ENCODE results near the gene GNG7.

The GNG7 gene

DNA sequence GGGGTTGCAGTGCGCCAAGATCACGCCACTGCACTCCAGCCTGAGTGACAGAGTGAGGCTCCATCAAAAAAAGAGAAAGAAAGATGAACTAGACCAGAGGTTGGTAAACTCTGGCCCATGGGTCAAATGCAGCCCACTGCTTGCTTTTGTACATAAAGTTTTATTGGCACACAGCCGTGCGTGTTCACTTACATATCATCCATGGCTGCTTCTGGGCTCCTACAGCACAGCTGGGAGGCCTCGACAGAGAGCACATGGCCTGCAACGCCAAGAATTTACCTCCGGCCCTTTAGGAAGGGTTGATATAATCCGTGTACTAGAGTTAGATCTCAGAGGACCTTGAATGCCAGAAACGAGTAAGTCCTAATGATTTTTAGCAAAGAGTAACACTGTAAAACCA is 46.0 kb downstream of the GNG7 start:
- H2BK12ac ChIP-seq (ENCODE audit: low read length), result no peak overlapping the region
- H3K27ac ChIP-seq (ENCODE audit: low read depth, low read length), result no peak overlapping the region
- DNase-seq, result no peak
- H3K36me3 ChIP-seq (ENCODE audit: control insufficient read depth in 1 of 2, insufficient read depth in 2 of 2, low read length in 2 of 2), result no peaks in the 10 kb centered on the region
- no peaks in the 10 kb centered on the region for H3K79me1 ChIP-seq (ENCODE audit: low read length)
- H4K8ac ChIP-seq (ENCODE audit: low read depth, low read length), result no peak overlapping the region
- H3K4me2 ChIP-seq (ENCODE audit: low read length), result no peak overlapping the region
- H4K12ac ChIP-seq (ENCODE audit: low read depth, low read length), result no peak overlapping the region
- H4K91ac ChIP-seq (ENCODE audit: low read depth, low read length), result no peak overlapping the region
- no peak overlapping the region for H2AK5ac ChIP-seq (ENCODE audit: low read length)
- no peak overlapping the region for H2AFZ ChIP-seq (ENCODE audit: insufficient read depth, low read length, poor library complexity)
- H3K27me3 ChIP-seq (ENCODE audit: insufficient read depth, low read length), result no peaks in the 10 kb centered on the region
- H3K79me2 ChIP-seq (ENCODE audit: control insufficient read depth, insufficient read depth, low read length, poor library complexity), result no peaks in the 10 kb centered on the region
- H2BK120ac ChIP-seq (ENCODE audit: insufficient read depth, low read length, poor library complexity), result no peak overlapping the region
- WGBS (ENCODE audit: extremely low coverage, insufficient coverage, insufficient read length), result no CpG with 5 or more reads among the region's 9 CpGs
- H3K4me3 ChIP-seq (ENCODE audit: low read depth, low read length), result no peak overlapping the region
- no peak overlapping the region for H2BK5ac ChIP-seq (ENCODE audit: low read depth, low read length, poor library complexity)
- H3K4ac ChIP-seq (ENCODE audit: low read depth, low read length), result no peak overlapping the region
- no peaks in the 10 kb centered on the region for H3K4me1 ChIP-seq (ENCODE audit: control insufficient read depth in 1 of 2, insufficient read depth in 2 of 2, low read length in 2 of 2)
- no peak overlapping the region for H3K18ac ChIP-seq (ENCODE audit: low read length)
- no peak overlapping the region for H3K23ac ChIP-seq (ENCODE audit: low read length)
- H3K14ac ChIP-seq (ENCODE audit: low read length), result no peak overlapping the region
- no peak overlapping the region for H3K9ac ChIP-seq (ENCODE audit: low read length)
- peaks cover 2% of the 10 kb centered on the region for H3K9me3 ChIP-seq (ENCODE audit: insufficient read depth, low read depth, low read length)

DNA sequence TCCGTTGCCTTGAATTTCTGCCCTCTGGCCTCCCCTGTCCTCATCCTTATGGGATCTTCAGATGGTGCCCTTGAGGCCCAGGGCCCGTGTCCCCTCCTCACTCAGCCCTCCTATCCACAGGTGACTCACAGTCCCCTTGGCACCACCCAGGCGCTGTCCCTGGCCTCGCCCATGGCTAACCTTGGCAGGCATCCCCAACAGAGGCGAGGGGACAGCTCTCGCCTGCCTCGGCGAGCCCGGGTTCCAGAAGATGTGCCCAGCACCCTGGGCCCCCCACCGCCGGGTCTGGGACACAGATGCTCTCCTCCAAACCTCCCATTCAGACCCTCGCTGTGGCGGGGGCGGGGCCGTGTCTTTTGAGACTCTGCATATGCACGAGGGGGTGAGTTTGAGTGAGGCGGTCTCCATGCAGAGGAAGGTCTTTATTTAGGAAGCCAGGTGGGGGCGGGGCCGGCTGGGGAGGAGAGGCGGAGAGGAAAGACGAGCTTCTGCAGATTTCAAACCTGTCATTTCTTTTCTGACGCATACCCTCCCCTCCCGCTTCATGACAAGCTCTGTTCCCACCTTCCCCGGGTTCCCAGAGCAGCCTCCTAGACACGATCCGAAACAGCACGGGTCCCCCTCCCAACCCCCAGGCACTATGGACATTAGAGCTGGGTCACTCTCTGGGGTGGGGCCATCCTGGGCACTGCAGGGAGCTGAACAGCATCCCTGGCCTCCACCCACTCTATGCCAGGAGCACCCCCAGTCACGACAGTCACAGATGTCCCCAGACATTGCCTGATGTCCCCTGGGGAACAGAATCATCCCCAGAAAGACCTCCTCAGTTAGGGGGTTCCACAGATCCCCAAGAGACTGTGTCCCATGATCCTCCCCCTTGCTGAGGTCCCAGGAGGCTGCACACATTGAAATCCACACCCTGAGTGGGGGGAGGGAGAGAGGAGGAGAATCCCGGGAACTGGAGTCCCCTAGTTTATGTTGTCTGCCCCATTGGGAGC is 48.5 kb downstream of the GNG7 start:
- no peak overlapping the region for H3K4me3 ChIP-seq (ENCODE audit: low read depth, low read length)
- DNase-seq, result no peak
- no peak overlapping the region for H2AK5ac ChIP-seq (ENCODE audit: low read length)
- H2BK120ac ChIP-seq (ENCODE audit: insufficient read depth, low read length, poor library complexity), result no peak overlapping the region
- no peak overlapping the region for H4K8ac ChIP-seq (ENCODE audit: low read depth, low read length)
- no peak overlapping the region for H3K14ac ChIP-seq (ENCODE audit: low read length)
- no peak overlapping the region for H3K23ac ChIP-seq (ENCODE audit: low read length)
- no peak overlapping the region for H2BK12ac ChIP-seq (ENCODE audit: low read length)
- no peak overlapping the region for H3K4me2 ChIP-seq (ENCODE audit: low read length)
- H3K27ac ChIP-seq (ENCODE audit: low read depth, low read length), result no peak overlapping the region
- H3K79me1 ChIP-seq (ENCODE audit: low read length), result no peaks in the 10 kb centered on the region
- no peaks in the 10 kb centered on the region for H3K4me1 ChIP-seq (ENCODE audit: control insufficient read depth in 1 of 2, insufficient read depth in 2 of 2, low read length in 2 of 2)
- H3K4ac ChIP-seq (ENCODE audit: low read depth, low read length), result no peak overlapping the region
- H2BK5ac ChIP-seq (ENCODE audit: low read depth, low read length, poor library complexity), result no peak overlapping the region
- H3K36me3 ChIP-seq (ENCODE audit: control insufficient read depth in 1 of 2, insufficient read depth in 2 of 2, low read length in 2 of 2), result no peaks in the 10 kb centered on the region
- no peak overlapping the region for H3K18ac ChIP-seq (ENCODE audit: low read length)
- no peak overlapping the region for H4K91ac ChIP-seq (ENCODE audit: low read depth, low read length)
- H3K27me3 ChIP-seq (ENCODE audit: insufficient read depth, low read length), result no peaks in the 10 kb centered on the region
- no peak overlapping the region for H2AFZ ChIP-seq (ENCODE audit: insufficient read depth, low read length, poor library complexity)
- no peak overlapping the region for H4K12ac ChIP-seq (ENCODE audit: low read depth, low read length)
- no CpG with 5 or more reads among the region's 29 CpGs for WGBS (ENCODE audit: extremely low coverage, insufficient coverage, insufficient read length)
- H3K79me2 ChIP-seq (ENCODE audit: control insufficient read depth, insufficient read depth, low read length, poor library complexity), result no peaks in the 10 kb centered on the region
- no peak overlapping the region for H3K9ac ChIP-seq (ENCODE audit: low read length)
- H3K9me3 ChIP-seq (ENCODE audit: insufficient read depth, low read depth, low read length), result no peaks in the 10 kb centered on the region

DNA sequence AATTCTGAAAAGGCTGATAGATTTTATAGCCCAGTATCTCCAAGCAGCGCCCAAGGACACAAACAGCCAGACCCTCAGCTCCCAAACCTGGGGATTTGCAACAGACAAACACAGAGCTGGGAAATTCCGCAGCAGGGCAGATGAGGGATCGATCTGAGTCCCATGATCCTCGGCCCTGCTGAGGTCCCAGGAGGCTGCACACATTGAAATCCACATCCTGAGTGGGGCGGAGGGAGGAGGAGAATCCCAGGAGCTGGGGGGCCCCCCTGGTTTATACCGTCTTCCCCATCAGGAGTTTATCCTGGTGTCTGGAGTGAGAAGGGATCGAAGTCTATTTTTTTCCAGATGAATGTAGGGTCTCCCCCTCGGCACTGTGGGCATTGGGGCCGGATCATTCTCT is 49.3 kb downstream of the GNG7 start:
- Histone ChIP-seq H3K4me2 (ENCODE audit: low read length) (no peak overlapping the region), H4K12ac (ENCODE audit: low read depth, low read length) (no peak overlapping the region), H3K79me2 (ENCODE audit: control insufficient read depth, insufficient read depth, low read length, poor library complexity) (no peaks in the 10 kb centered on the region), H2BK5ac (ENCODE audit: low read depth, low read length, poor library complexity) (no peak overlapping the region), H2AK5ac (ENCODE audit: low read length) (no peak overlapping the region), H3K18ac (ENCODE audit: low read length) (no peak overlapping the region), H2AFZ (ENCODE audit: insufficient read depth, low read length, poor library complexity) (no peak overlapping the region), H3K4me1 (ENCODE audit: control insufficient read depth in 1 of 2, insufficient read depth in 2 of 2, low read length in 2 of 2) (no peaks in the 10 kb centered on the region), H3K36me3 (ENCODE audit: control insufficient read depth in 1 of 2, insufficient read depth in 2 of 2, low read length in 2 of 2) (no peaks in the 10 kb centered on the region), H3K14ac (ENCODE audit: low read length) (no peak overlapping the region), H3K27ac (ENCODE audit: low read depth, low read length) (no peak overlapping the region), H3K4me3 (ENCODE audit: low read depth, low read length) (no peak overlapping the region), H2BK12ac (ENCODE audit: low read length) (no peak overlapping the region), H3K9ac (ENCODE audit: low read length) (no peak overlapping the region), H3K9me3 (ENCODE audit: insufficient read depth, low read depth, low read length) (no peaks in the 10 kb centered on the region), H2BK120ac (ENCODE audit: insufficient read depth, low read length, poor library complexity) (no peak overlapping the region), H3K27me3 (ENCODE audit: insufficient read depth, low read length) (no peaks in the 10 kb centered on the region), H4K91ac (ENCODE audit: low read depth, low read length) (no peak overlapping the region), H3K4ac (ENCODE audit: low read depth, low read length) (no peak overlapping the region), H3K23ac (ENCODE audit: low read length) (no peak overlapping the region), H3K79me1 (ENCODE audit: low read length) (no peaks in the 10 kb centered on the region), H4K8ac (ENCODE audit: low read depth, low read length) (no peak overlapping the region)
- WGBS (ENCODE audit: extremely low coverage, insufficient coverage, insufficient read length), result no CpG with 5 or more reads among the region's 9 CpGs
- DNase-seq, result no peak

DNA sequence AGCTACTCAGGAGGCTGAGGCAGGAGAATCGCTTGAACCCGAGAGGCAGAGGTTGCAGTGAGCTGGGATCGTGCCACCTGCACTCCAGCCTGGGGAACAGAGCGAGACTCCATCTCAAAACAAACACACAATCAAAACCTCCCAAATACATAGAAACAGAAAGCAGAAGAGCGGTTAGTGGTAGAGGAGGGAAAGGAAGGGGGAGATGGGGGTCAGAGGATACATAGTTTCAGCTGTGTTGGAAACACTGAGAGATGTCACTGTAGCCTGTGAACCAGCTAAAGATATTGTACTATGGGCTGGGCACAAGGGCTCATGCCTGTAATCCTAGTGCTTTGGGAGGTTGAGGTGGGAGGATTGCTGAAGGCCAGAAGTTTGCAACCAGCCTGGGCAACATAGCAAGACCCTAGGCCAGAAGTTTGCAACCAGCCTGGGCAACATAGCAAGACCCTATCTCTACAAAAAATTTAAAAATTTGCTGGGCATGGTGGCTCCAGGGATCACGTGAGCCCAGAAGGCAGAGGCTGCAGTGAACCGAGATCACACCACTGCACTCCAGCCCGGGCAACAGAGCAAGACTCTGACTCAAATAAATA is 49.9 kb downstream of the GNG7 start:
- no peak overlapping the region for H3K4ac ChIP-seq (ENCODE audit: low read depth, low read length)
- no peaks in the 10 kb centered on the region for H3K27me3 ChIP-seq (ENCODE audit: insufficient read depth, low read length)
- no peak overlapping the region for H2AK5ac ChIP-seq (ENCODE audit: low read length)
- no peaks in the 10 kb centered on the region for H3K4me1 ChIP-seq (ENCODE audit: control insufficient read depth in 1 of 2, insufficient read depth in 2 of 2, low read length in 2 of 2)
- no peak overlapping the region for H2BK120ac ChIP-seq (ENCODE audit: insufficient read depth, low read length, poor library complexity)
- no CpG with 5 or more reads among the region's 8 CpGs for WGBS (ENCODE audit: extremely low coverage, insufficient coverage, insufficient read length)
- no peaks in the 10 kb centered on the region for H3K9me3 ChIP-seq (ENCODE audit: insufficient read depth, low read depth, low read length)
- H4K8ac ChIP-seq (ENCODE audit: low read depth, low read length), result no peak overlapping the region
- no peak overlapping the region for H4K91ac ChIP-seq (ENCODE audit: low read depth, low read length)
- H3K79me1 ChIP-seq (ENCODE audit: low read length), result no peaks in the 10 kb centered on the region
- no peak for DNase-seq
- H3K9ac ChIP-seq (ENCODE audit: low read length), result no peak overlapping the region
- no peak overlapping the region for H2BK5ac ChIP-seq (ENCODE audit: low read depth, low read length, poor library complexity)
- H3K4me2 ChIP-seq (ENCODE audit: low read length), result no peak overlapping the region
- H4K12ac ChIP-seq (ENCODE audit: low read depth, low read length), result no peak overlapping the region
- H3K23ac ChIP-seq (ENCODE audit: low read length), result no peak overlapping the region
- H2BK12ac ChIP-seq (ENCODE audit: low read length), result no peak overlapping the region
- H3K27ac ChIP-seq (ENCODE audit: low read depth, low read length), result no peak overlapping the region
- H2AFZ ChIP-seq (ENCODE audit: insufficient read depth, low read length, poor library complexity), result no peak overlapping the region
- no peak overlapping the region for H3K4me3 ChIP-seq (ENCODE audit: low read depth, low read length)
- no peak overlapping the region for H3K14ac ChIP-seq (ENCODE audit: low read length)
- H3K36me3 ChIP-seq (ENCODE audit: control insufficient read depth in 1 of 2, insufficient read depth in 2 of 2, low read length in 2 of 2), result no peaks in the 10 kb centered on the region
- H3K79me2 ChIP-seq (ENCODE audit: control insufficient read depth, insufficient read depth, low read length, poor library complexity), result no peaks in the 10 kb centered on the region
- H3K18ac ChIP-seq (ENCODE audit: low read length), result no peak overlapping the region
